Measurements from ENCODE around the gene WIPF1. TPM values are rescaled to one million over a fixed set of nuclear protein-coding genes. Genes with fewer than 3 reads are reported as not detected.

The WIPF1 gene
- total RNA-seq, 1 donor from 2014 or later: 14.2 TPM

- no peak for DNase-seq (ENCODE audit: low read depth)
Observed at GRCh38 chr2:174623106-174623637, 25.6 kb upstream of the WIPF1 start.

GRCh38 chr2:174621323-174621722, 23.7 kb upstream of the WIPF1 start:
- no peak for DNase-seq (ENCODE audit: low read depth)

GRCh38 chr2:174618179-174618578, 20.6 kb upstream of the WIPF1 start:
- peak; percentile 65 for DNase-seq (ENCODE audit: low read depth)

GRCh38 chr2:174617718-174618117, 20.1 kb upstream of the WIPF1 start:
- DNase-seq (ENCODE audit: low read depth): no peak

- DNase-seq (ENCODE audit: low read depth): no peak
Observed at GRCh38 chr2:174617120-174617519, 19.5 kb upstream of the WIPF1 start.

- peak; percentile 48 for DNase-seq (ENCODE audit: low read depth)
Observed at GRCh38 chr2:174615871-174616436, 18.4 kb upstream of the WIPF1 start.

GRCh38 chr2:174614261-174614660, 16.7 kb upstream of the WIPF1 start:
- peak; percentile 46 for DNase-seq (ENCODE audit: low read depth)

GRCh38 chr2:174613531-174613930, 15.9 kb upstream of the WIPF1 start:
- no peak for DNase-seq (ENCODE audit: low read depth)

- no peak for DNase-seq (ENCODE audit: low read depth)
Observed at GRCh38 chr2:174612970-174613369, 15.4 kb upstream of the WIPF1 start.

- DNase-seq (ENCODE audit: low read depth): no peak
Observed at GRCh38 chr2:174611854-174612253, 14.2 kb upstream of the WIPF1 start.

GRCh38 chr2:174611006-174611405, 13.4 kb upstream of the WIPF1 start:
- no peak for DNase-seq (ENCODE audit: low read depth)

- peak; percentile 68 for DNase-seq (ENCODE audit: low read depth)
Observed at GRCh38 chr2:174610243-174610995, 12.8 kb upstream of the WIPF1 start.

GRCh38 chr2:174609261-174609660, 11.7 kb upstream of the WIPF1 start:
- DNase-seq (ENCODE audit: low read depth): no peak

- DNase-seq (ENCODE audit: low read depth): no peak
Observed at GRCh38 chr2:174608866-174609214, 11.2 kb upstream of the WIPF1 start.

GRCh38 chr2:174607989-174608865, 10.6 kb upstream of the WIPF1 start:
- no peak for DNase-seq (ENCODE audit: low read depth)

- no peak for DNase-seq (ENCODE audit: low read depth)
Observed at GRCh38 chr2:174607584-174607983, 10.0 kb upstream of the WIPF1 start.

GRCh38 chr2:174606336-174606735, 8.7 kb upstream of the WIPF1 start:
- peak; percentile 93 for DNase-seq (ENCODE audit: low read depth)

GRCh38 chr2:174605687-174606086, 8.1 kb upstream of the WIPF1 start:
- DNase-seq (ENCODE audit: low read depth): no peak

GRCh38 chr2:174603280-174603679, 5.7 kb upstream of the WIPF1 start:
- DNase-seq (ENCODE audit: low read depth): peak; percentile 78

GRCh38 chr2:174602745-174603144, 5.1 kb upstream of the WIPF1 start:
- DNase-seq (ENCODE audit: low read depth): no peak

- DNase-seq (ENCODE audit: low read depth): no peak
Observed at GRCh38 chr2:174600349-174600748, 2.7 kb upstream of the WIPF1 start.
